NCI-H2081 (cell line): Measurements from ENCODE around the gene ACTN2.

Source experiments
- DNase-seq, 2 experiments: peaks; one replicate each; lab custom pipeline; 2025; lab: John Stamatoyannopoulos, UW

The ACTN2 gene

DNA sequence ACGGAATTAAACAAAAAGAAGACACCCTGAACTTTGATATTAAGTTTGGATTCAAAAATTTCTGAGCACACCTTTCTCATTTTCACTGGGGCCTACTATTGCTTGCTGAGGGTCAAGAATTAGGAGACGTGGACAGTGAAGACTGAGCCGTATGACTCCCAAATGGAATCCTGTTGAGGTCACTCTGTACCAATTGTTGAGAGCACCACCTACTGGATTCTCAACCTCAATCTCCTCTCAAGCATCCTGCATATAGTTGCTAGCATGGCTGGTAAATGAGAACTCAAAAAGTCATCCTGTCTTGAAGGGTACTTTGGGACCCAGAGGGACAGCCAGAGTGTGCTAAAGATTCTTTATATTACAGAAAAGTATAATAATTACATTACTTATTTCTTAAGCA is 88.6 kb downstream of the ACTN2 start:
- DNase-seq, result peak in 1 of 2 experiments; percentile 28

DNA sequence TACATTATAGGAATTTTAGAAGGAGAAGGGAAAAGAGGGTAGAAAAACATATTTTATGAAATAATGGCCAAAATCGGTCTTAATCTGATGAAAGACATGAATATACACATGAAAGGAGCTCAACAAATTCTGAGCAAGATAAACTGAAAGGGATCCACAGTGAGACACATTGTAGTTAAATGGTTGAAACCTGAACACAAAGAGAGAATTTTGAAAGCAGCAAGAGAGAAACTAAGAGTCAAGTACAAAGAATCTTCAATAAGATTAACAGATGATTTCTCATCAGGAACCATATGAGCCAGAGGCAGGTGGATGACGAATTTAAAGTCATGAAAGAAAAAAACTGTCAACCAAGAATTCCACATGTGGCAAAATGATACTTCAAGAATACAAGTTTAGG is 93.0 kb downstream of the ACTN2 start:
- DNase-seq, result no peak

DNA sequence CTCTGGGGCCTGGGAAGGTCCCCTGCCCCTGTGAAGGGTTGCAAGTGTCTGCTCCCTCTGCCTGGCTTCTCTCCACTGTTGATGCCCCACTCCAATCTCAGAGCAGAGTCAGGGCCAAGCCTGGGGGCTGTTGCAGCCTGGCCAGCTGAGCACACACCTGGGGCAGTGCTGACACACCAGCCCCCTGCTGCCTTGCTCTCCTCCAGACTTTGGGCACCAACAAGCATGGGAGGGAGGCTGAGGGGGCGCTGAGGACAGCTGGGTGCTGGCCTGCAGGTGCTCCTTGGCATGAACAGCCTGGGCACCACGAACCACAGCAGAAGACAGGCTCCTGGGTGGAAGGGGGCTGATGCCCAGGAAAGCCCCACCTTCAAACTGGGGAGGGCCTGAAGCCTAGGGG is 99.2 kb downstream of the ACTN2 start:
- no peak for DNase-seq

DNA sequence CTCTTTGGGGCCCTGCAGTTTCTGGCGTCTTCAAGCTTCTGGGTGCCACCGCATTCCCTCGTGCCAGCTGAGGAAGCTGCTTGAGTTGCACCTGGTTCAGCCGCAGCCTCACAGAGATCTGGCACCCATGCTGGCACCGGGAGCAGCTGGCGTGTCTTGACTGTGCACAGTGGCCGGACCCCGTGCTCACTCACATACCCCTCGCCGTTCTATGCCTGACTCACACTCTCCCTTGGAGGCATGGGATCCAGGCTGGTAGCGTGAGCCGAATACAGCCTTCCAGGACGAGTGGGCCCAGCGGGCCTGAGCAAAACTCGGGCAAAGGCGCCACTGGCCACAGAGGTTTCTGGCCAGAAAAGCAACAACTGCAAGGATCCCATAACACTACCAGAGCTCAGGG is 100.2 kb downstream of the ACTN2 start:
- DNase-seq, result no peak

DNA sequence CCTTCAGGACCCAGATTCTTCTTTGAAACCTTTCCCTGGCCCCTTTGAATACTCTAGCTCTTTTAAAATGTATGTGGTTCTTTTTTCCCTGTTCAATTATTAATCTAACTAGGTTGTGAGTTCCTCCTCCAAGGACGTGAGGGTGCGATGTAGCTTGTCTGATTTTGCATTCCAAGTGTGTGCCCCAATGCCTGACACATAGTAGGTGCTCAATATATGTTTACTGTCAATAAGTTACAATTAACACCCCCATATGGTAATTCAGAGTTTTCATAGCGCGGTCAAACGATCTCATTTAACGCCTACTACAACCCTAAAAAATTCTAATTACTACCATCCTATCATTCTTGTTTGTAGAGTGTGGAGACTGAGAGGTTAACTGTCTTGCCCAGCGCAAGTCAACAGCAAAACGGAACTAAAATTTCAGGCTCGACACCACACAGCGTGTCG is 108.3 kb downstream of the ACTN2 start:
- DNase-seq, result no peak

DNA sequence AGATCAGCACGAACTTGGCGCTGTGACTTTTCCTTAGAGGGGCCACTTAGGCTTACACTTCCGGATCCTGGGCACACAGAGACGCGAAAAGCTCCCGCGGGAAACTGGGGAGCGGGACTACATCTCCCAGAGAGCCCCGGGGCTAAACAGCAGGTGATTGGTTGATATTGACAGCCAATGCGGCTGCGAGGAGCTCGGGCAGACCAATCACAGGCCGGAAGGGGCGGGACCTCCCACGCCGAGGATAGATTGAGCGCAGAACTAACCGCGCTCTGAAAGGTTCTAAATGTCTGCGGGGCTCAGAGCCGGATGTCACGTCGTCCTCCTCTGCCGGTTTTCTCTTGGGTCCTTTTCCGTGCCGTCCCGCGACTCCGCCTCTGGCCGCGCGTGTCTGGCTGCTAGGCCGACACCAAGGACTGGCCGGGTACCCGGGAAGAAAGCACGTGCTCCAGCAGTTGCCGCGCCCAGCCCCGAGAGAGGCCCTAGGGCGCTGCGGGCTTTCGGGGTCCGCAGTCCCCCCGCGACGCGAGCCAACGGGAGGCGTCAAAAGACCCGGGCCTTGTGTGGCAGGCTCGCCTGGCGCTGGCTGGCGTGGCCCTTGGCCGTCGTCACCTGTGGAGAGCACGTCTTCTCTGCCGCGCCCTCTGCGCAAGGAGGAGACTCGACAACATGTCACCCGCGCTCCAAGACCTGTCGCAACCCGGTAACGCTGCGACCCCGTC is 108.9 kb downstream of the ACTN2 start, which contains the start of gene MTR:
TSS of gene MTR (plus strand) at position 258 of the 722 bp plus-strand sequence. CDS start at position 670, 412 bp downstream.
- DNase-seq, result peak; percentile 100

DNA sequence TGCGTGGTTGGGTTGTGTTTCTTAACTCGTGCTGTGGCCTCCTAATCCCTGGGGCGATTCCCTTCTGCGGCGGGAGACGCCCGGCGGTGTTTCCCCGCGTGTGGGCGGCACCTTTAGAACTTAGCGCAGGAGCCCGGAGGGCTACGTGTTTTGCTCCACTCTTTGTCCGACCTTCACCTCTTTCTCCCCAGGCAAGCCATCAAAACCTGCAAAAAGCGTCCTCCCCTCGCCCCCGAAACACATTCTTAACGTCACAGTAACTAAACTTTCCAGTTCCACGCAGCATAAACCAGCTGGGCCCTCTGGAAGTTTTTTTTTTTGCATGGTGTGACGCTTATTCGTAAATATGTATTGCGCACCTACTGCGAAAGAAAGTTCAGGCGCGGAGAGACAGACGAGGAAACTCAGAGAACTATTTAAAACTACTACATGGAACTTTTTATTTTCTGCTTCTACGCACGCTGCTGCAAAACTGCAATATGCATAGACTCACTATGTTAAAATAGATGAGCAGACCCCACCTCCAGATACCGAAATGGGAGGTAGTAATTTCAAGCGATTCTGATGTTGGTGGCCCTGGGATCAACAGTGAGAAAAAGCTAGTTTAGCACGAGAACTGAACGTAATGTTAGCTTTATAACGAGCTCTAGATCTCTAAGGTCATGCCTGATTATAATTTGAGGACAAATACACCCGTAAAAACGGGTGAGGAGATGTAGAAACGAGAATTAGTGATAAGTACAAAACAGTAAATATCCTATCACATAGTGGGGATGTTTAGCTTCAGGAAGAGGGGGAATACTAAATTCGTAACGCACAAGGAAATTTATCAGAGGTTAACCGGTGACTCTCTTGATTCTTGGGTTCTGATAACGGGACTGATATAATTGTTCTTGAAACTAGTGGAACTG is 109.7 kb downstream of the ACTN2 start:
- DNase-seq, result no peak

DNA sequence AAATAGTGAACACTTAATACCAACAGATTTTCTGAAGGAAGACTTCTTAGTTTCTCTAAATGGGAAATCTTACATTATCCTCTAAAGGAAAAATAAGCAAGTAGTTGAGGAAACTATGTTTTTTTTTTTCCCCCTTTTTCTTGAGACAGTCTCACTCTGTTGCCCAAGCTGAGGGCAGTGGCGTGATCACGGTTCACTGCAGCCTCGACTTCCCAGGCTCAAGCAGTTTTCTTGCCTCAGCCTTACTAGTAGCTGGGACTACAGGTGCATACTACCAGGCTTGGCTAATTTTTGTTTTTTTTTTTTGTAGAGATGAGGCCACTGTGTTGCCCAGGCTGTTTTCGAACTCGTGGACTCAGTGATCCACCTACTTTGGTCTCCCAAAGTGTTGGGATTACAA is 112.7 kb downstream of the ACTN2 start:
- no peak for DNase-seq

DNA sequence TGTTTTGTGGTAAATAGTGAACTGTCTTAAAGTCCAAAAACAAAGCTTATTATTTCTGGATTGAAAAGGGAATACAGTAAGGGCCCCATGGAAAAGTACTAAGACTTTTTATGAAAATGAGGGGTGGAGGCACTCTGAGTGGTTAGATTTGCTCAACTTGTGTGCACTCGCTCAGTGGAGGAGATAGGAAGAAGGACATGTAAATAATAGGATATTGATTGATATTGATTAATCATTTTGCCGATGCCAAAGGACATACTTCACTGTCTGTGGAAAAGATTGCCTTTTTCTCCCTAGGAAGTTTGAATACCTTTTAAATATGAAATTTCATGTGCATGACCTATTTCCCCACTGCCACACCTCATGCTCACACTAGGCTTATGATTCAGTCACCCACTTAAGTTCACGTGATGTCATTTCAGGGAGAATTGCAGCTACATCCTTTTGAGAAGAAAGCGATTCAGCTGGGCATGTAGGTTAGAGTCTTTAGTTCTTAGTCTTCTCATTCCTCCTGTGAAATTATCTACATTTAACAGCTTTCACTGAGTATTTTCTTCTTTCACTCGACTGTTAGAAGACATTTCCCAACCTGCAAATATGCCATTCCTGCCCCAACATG is 113.8 kb downstream of the ACTN2 start:
- DNase-seq, result no peak

DNA sequence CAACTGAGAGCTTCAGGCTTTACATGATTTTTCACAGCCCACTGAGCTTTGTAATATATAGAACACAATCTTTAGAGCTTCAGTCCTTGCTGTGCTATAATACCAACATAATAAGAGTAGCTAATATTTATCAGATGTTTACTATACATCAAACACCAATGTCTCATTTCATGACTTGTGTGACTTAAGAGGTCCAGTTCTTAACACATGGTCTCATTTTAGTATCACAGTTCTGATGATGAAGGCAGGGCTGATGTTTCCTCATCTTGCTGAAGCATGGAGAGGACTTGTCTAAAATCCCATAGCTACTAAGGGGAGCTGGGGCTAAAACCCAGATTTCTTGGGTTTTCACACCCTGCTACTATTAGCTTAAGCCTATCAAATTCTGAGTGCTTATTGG is 114.3 kb downstream of the ACTN2 start:
- no peak for DNase-seq

DNA sequence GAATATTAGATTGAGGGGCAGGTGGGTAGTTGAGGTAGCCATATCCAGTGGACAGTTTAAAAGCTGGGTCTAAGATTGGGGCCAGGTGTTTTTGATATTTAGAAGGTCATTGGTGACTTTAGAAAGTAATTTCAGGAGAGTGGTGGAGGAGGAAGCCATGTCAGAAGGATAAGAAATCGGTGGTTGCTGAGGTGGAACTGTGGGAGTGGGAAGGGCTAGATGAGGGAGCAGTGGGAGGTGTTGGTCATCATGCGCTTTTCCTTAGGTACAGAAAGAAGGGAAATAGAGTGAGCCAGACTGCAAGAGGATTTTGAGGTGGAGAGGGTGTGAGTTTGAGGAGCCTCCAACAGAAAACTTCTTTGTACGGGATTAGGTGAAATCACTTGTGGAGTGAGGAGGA is 116.0 kb downstream of the ACTN2 start:
- DNase-seq, result no peak

DNA sequence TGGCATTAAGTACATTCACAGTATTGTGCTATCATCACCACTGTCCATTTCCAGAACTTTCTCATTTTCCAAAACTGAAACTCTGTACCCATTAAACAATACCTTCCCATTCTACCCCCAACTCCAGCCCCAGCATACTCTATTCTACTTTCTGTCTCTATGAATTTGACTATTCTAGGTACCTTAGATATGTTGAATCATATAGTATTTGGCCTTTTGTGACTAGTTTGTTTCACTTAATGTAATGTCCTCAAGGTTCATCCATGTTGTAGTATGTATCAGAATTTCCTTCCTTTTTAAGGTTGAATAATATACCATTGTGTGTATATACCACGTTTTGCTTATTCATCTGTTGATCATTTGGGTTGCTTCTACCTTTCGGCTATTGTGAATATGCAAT is 120.3 kb downstream of the ACTN2 start:
- DNase-seq, result no peak

DNA sequence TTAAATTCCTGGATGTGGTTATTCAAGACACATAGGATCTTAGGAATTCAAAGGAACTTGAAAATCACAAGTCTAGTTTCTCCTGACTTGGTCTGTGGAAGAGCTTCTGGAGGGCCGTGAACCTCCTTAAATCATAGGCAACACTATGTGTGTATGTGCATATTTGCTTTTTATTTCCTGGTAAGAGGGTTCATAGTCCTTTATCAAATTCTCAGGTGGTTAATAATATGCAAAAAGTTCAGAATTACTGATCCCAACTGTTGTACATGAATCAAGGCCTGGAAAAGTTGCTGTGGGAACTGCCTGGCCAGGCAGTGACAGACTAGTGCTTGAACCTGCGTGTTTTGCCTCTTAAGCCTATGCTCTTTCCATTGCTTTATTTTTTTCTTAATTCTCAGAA is 121.7 kb downstream of the ACTN2 start:
- no peak for DNase-seq

DNA sequence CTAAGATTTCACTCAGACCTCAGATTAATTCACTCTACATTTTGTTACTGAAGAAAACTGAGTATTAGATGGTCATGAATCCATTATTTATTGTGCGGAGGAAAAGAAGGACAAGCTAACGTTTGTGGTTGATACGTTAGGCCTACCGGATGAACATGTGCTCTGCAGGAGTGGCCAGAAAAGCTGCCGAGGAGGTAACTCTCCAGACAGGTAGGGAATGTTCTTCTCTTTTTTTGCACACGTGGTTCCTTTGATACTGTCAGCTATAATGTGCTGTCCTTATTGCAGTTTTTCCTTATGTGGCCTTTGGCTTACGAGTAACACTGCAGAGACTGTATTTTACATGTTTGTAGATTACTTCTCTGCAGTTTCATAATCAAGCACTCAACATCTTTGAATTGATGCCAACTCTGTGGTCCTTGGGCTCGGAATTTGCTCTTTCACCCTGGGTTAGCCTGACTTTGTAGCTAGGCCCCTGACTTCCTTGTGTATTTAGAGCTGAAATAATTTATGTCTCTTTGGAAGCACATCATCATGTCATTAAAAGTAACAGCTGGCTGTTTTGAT is 122.3 kb downstream of the ACTN2 start:
- no peak for DNase-seq

DNA sequence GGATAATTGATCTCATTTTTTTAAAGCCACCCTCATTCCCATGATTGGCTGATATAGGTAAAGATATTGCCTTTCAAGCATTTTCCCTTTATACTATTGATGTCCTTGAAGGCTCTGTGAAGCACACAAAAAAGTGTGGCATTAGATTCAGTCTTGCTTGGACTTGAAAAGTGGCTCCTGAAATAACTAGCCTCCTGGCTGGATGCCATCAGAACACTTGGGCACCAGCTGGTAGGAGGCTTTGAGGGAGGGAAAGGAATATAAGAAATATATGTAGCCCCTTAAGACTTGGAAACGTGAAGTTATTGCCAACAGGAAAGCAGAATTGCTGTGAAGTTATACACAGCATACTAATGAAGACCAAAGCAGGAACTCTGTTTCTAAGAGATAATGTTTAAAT is 122.8 kb downstream of the ACTN2 start:
- no peak for DNase-seq

DNA sequence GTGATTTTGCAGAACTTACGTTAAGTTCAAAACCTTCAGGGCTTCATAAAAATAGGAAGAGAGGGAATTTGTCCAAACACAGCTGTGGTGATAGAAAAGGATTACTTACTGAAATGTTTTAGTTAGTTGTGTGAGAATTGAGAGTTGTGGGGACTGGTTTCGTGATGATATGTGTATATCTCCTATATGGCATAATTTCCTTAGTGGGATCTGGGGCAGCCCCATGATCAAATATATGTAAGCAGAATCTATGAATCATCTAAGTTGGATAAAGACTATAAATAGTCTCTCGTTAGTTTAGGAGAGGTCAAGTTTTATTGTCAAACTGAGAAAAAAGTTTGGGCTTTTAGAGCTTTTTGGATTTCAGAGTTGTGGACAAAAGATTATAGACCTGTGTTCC is 123.7 kb downstream of the ACTN2 start:
- DNase-seq, result no peak

DNA sequence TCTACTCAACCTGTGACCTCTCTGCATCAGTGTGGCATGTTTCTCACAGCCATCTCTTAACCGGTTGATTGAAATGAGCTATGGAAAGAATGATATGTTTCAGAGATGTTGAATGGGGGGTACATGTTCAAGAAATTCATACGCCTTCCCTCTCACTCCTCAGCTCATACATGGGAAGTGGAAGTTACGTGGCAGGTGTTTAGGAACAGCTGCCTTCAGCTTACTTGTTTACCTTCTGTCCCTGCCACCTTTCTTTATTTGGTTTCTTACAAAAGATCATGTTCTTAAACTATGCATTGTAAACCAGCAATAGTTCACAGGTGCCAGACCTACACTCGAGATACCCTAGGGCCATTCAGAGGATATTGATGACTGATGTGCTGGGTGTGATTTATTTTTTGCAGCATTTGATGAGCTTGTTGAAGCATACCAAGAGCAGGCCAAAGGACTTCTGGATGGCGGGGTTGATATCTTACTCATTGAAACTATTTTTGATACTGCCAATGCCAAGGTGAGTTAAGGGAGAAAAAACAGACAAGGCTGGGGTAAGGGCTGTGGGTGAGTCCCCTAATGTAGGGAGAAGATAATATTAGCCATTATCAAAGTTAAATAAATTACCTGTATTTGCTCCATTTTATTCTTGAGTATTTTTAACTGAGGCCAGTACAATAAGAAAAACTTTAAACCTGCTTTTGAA is 126.2 kb downstream of the ACTN2 start:
- no peak for DNase-seq
